HepG2 (cell line): ENCODE data around the gene BBS1. TPM values are rescaled to one million over a fixed set of nuclear protein-coding genes. Genes with fewer than 3 reads are reported as not detected.

ENCODE experiments used
- ATRX ChIP-seq: sonication (generic); formaldehyde crosslinking; IDR thresholded peaks from 2 replicates; pipeline ENCODE4 v1.4.0; 2020; ENCODE audit warnings: missing genetic modification reagents, borderline replicate concordance
- DMTF1 ChIP-seq: sonication (generic); formaldehyde crosslinking; IDR thresholded peaks from 2 replicates; pipeline ENCODE4 v1.4.0; 2020; ENCODE audit warnings: mild to moderate bottlenecking, missing genetic modification reagents
- ETS1 ChIP-seq: sonication (generic); formaldehyde crosslinking; IDR thresholded peaks from 2 replicates; pipeline ENCODE4 v1.4.0; 2020; ENCODE audit warnings: missing genetic modification reagents
- HIVEP1 ChIP-seq: sonication (generic); formaldehyde crosslinking; IDR thresholded peaks from 2 replicates; pipeline ENCODE4 v1.4.0; 2020; ENCODE audit warnings: mild to moderate bottlenecking, missing genetic modification reagents
- HNRNPK ChIP-seq: fragments of 200-400 bp; formaldehyde crosslinking; IDR thresholded peaks from 2 replicates; pipeline ENCODE4 v1.6.1; 2018; ENCODE audit warnings: low read length, low read depth, moderate library complexity, mild to moderate bottlenecking; ENCODE audit not compliant: poor library complexity, severe bottlenecking
- JARID2 ChIP-seq: sonication (generic); formaldehyde crosslinking; IDR thresholded peaks from 2 replicates; pipeline ENCODE4 v1.8.1; 2023; ENCODE audit warnings: missing genetic modification reagents, inconsistent platforms; ENCODE audit not compliant: insufficient replicate concordance
- MED1 ChIP-seq: sonication (generic); formaldehyde crosslinking; IDR thresholded peaks from 2 replicates; pipeline ENCODE4 v1.4.0; 2020; ENCODE audit warnings: missing genetic modification reagents
- PCBP2 ChIP-seq: fragments of 200-400 bp; formaldehyde crosslinking; optimal IDR thresholded peaks from 2 replicates; pipeline ENCODE3; 2018; ENCODE audit warnings: low read length, low read depth; ENCODE audit not compliant: poor library complexity, severe bottlenecking
- SIN3B ChIP-seq: fragments of 150-350 bp; IDR thresholded peaks from 2 replicates; pipeline ENCODE4 v1.6.1; 2014; ENCODE audit warnings: low read length
- SRSF4 ChIP-seq: fragments of 200-400 bp; formaldehyde crosslinking; IDR thresholded peaks from one replicate; pipeline ENCODE4 v1.6.1; 2018; ENCODE audit warnings: mild to moderate bottlenecking, low read depth, low read length, moderate library complexity; ENCODE audit not compliant: poor library complexity, severe bottlenecking
- TBP ChIP-seq: sonication (generic); formaldehyde crosslinking; IDR thresholded peaks from 2 replicates; pipeline ENCODE4 v1.5.0; 2020; ENCODE audit warnings: missing genetic modification reagents
- ZNF20 ChIP-seq: sonication (generic); formaldehyde crosslinking; IDR thresholded peaks from 2 replicates; pipeline ENCODE4 v1.4.0; 2020; ENCODE audit warnings: mild to moderate bottlenecking, moderate library complexity, missing genetic modification reagents
- ZNF362 ChIP-seq: sonication (generic); formaldehyde crosslinking; IDR thresholded peaks from 2 replicates; pipeline ENCODE4 v1.4.0; 2020; ENCODE audit warnings: missing genetic modification reagents, mild to moderate bottlenecking, borderline replicate concordance
- ZNF430 ChIP-seq: sonication (generic); formaldehyde crosslinking; IDR thresholded peaks from 2 replicates; pipeline ENCODE4 v1.9.0; 2021; ENCODE audit warnings: mild to moderate bottlenecking, missing genetic modification reagents
- ZNF563 ChIP-seq: sonication (generic); formaldehyde crosslinking; IDR thresholded peaks from 2 replicates; pipeline ENCODE4 v1.8.0; 2022; ENCODE audit warnings: mild to moderate bottlenecking, moderate library complexity, missing genetic modification reagents
- ZNF703 ChIP-seq: sonication (generic); formaldehyde crosslinking; IDR thresholded peaks from 2 replicates; pipeline ENCODE4 v1.5.1; 2020; ENCODE audit warnings: missing genetic modification reagents, mild to moderate bottlenecking, moderate library complexity, borderline replicate concordance
- ZNF782 ChIP-seq: sonication (generic); formaldehyde crosslinking; IDR thresholded peaks from 2 replicates; pipeline ENCODE4 v1.4.0; 2020; ENCODE audit warnings: missing genetic modification reagents, mild to moderate bottlenecking, borderline replicate concordance
- polyA plus RNA-seq, 8 experiments: library from polyadenylated mRNA; depleted of rRNA in 3 of 8; stranded (reverse) in 7 of 8; unstranded in 1 of 8; fragments of >200 nt; fragmentation: Illumina TruSeq in 4 of 8; extraction: Trizol in 4 of 8; gene quantifications; 2 replicates each; pipeline versions ENCODE4 v1.2.1 to v1.2.3, GENCODE V29; 2011 to 2016; ENCODE audit warnings: low read depth in 4 of 8, missing spikeins in 1 of 8, mixed read lengths in 1 of 8; ENCODE audit not compliant: insufficient read depth in 1 of 8
- total RNA-seq, 5 experiments: library from RNA; depleted of rRNA; stranded (reverse); fragments of >200 nt; fragmentation: Illumina TruSeq; extraction: Trizol; gene quantifications; 2 replicates each; pipeline ENCODE4 v1.2.3, GENCODE V29; 2016; ENCODE audit warnings: low read depth in 1 of 5
- TF ChIP-seq, protein P1 (sequence below): sonication (generic); formaldehyde crosslinking; IDR thresholded peaks from 2 replicates; pipeline ENCODE4 v1.4.0; 2020; ENCODE audit warnings: missing genetic modification reagents, borderline replicate concordance
- TF ChIP-seq, protein P2 (sequence below): IDR thresholded peaks from 2 replicates; pipeline ENCODE4 v1.6.1; 2018; ENCODE audit warnings: missing genetic modification reagents

Gene BBS1
- total and polyA plus RNA-seq, 2 of the 13 experiments (the other 11 are each of a cell fraction or from before 2014, with no cell fraction given) = 11.7 to 14.1 TPM

DNA sequence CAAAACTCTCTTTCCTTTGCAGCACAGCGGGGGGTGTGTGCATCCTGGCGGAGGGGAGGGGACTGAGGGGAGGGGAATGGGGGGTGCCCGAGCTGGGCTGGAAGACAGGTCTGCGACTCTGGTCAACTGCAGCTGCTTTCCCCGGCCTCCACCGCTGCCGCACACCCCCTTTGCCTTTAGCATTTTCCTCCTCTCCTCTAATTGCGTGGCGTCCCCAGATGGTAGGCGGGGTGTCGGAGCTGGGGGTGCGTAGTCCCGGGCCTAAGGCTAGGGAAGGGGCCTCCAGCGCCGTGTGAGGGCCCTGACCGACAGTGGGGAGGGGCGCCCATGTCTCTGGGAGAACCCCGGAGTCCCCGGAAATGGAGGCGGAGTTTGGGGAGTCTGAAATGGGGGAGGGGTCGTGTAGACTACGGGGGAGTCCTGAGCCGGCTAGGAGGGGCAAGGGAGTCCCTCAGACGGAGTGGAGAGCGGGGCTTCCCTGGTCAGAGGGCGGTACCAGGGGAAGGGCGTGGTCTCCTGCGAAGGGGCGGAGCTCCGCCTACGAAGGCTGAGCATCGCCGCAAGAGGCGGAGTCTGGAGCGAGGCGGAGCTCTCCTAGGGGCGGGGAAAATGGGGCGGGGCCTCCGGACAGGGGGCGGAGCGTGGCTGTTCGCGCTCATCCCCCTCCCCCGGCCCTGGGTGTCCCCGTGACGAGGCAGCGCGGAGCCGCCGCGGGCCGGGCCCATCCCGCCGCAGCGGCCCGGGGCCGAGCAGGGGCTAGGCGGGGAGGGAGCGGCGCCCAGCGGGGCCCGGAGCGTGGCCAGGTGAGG is 44.0 kb upstream of the BBS1 start, which contains the start of gene PELI3 (continued):
- TF ChIP-seq HNRNPK (no peak), ZNF782 (no peak), DMTF1 (CRISPR knock-in tag) (no peak), JARID2 (no peak), ZNF20 (CRISPR knock-in tag) (no peak), ATRX (CRISPR knock-in tag) (no peak), HIVEP1 (CRISPR knock-in tag) (peak; percentile 99), SIN3B (no peak), PCBP2 (no peak), ZNF563 (CRISPR knock-in tag) (no peak), TBP (no peak), MED1 (no peak), ETS1 (CRISPR knock-in tag) (no peak), SRSF4 (no peak), ZNF430 (CRISPR knock-in tag) (no peak), ZNF362 (no peak), ZNF703 (CRISPR knock-in tag) (no peak)
- TF ChIP-seq, protein P1, sequence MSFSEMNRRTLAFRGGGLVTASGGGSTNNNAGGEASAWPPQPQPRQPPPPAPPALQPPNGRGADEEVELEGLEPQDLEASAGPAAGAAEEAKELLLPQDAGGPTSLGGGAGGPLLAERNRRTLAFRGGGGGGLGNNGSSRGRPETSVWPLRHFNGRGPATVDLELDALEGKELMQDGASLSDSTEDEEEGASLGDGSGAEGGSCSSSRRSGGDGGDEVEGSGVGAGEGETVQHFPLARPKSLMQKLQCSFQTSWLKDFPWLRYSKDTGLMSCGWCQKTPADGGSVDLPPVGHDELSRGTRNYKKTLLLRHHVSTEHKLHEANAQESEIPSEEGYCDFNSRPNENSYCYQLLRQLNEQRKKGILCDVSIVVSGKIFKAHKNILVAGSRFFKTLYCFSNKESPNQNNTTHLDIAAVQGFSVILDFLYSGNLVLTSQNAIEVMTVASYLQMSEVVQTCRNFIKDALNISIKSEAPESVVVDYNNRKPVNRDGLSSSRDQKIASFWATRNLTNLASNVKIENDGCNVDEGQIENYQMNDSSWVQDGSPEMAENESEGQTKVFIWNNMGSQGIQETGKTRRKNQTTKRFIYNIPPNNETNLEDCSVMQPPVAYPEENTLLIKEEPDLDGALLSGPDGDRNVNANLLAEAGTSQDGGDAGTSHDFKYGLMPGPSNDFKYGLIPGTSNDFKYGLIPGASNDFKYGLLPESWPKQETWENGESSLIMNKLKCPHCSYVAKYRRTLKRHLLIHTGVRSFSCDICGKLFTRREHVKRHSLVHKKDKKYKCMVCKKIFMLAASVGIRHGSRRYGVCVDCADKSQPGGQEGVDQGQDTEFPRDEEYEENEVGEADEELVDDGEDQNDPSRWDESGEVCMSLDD (CRISPR knock-in tag) = no peak
- TF ChIP-seq, protein P2, sequence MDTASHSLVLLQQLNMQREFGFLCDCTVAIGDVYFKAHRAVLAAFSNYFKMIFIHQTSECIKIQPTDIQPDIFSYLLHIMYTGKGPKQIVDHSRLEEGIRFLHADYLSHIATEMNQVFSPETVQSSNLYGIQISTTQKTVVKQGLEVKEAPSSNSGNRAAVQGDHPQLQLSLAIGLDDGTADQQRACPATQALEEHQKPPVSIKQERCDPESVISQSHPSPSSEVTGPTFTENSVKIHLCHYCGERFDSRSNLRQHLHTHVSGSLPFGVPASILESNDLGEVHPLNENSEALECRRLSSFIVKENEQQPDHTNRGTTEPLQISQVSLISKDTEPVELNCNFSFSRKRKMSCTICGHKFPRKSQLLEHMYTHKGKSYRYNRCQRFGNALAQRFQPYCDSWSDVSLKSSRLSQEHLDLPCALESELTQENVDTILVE (CRISPR knock-in tag) = no peak
